ENCODE results near the gene COL24A1.
"Not testable (repeated sequence)": the region's sequence is repeated elsewhere in the genome, so short reads cannot be mapped to it uniquely, and the experiment has no call there.

COL24A1 gene

DNA sequence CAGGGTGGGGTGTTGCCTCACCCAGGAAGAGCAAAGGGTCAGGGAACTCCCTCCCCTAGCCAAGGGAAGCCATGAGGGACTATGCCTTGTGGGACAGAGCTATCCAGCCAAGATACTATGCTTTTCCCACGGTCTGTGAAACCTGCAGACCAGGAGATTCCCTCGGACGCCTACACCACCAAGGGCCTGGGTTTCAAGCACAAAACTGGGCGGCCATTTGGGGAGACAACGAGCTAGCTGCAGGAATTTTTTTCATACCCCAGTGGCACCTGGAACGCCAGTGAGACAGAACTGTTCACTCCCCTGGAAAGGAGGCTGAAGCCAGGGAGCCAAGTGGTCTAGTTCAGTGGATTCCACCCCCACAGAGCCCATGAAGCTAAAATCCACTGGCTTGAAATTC lies 84.7 kb downstream of the COL24A1 start:
- not testable (repeated sequence) for DNase-seq

DNA sequence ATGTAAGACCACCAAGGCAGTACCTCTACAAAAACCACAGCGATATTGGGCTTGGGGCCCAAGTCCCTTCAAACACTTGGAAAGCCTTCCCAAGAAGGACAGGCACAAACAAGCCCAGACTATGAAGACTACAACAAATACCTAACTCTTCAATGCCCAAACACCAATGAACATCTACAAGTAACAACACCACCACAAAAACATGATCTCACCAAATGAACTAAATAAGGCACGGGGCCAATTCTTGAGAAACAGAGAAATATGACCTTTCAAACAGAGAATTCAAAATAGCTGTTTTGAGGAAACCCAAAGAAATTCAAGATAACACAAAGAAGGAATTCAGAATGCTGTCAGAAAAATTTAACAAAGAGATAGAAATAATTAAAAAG lies 86.8 kb downstream of the COL24A1 start:
- no peak for DNase-seq

DNA sequence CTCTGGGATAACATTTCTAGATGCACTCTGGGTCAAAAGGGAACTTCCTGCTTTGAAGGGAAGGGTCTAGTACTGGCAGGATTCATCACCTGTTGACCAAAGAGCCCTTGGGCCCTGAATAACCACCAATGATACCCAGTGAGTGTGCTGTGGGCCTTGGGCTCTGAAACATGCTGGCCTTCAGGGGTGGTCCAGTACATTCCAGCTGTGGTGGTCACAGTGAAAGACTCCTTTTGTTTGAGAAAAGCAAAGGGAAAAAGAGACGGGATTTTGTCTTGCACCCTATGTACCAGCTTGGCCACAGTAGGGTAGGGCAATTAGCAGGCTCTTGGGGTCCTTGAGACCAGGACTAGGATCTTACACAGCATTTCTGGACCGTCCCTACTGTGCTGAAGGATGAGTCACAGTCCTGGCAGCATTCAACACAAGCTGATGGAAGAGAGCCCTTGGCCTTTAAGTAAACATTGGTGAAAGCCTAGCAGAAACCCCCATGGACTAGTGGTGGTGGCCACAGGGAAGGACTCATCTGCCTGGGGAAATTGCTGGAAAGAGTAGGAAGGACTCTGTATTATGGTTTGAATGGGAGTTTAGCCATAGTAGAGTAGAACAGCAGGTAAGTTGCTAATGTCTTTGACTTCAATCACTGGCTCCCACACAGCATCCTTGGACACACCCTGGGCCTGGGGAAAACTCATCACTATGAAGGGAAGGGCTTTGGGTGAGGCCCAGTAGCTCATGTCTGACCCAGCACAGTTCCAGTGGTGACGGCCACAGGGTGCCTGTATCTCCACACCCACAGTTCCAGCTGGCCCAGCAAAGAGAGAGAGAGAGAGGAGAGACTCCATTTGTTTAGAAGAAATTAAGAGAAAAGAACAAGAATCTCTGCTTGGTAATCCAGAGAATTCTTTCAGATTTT lies 87.5 kb downstream of the COL24A1 start:
- no peak for DNase-seq

DNA sequence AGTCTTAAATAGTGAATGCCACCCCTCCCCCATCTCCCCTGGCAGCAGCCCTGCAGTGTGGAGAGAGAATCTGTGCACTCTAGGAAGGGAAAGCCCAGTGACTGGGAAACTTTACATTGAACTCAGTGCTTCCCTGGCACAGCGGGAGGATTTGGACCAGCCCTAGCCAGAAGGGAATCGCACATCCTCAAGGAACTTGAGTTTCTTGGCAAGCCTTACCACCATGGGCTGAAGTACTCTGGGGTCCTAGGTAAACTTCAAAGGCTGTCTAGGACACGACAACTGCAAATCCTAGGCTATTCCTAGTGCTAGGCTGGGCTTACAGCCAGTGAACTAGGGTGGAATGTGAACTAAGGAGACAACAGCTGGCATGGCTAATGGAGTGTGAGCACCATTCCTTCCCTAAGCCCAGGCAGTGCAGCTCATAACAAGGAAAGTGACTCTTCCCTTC lies 88.3 kb downstream of the COL24A1 start:
- DNase-seq, result no peak

DNA sequence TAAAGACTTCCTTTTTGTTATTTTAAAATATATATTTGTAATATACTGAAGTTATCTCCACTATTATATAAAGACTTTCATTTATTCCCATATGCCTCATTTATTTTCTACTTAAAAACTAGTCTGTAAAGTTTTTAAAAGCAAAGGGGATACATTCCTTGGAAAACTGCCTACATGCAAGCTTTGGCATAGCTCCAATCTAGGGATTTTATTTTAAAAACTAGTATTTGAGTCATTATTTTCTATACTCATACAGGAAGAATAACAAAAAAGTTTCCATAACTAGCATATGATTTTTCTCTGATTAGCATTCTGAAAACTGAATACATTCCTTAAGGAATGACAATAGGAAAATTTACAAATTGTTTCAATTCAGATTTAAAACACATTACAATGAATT lies 88.9 kb downstream of the COL24A1 start:
- DNase-seq, result no peak

DNA sequence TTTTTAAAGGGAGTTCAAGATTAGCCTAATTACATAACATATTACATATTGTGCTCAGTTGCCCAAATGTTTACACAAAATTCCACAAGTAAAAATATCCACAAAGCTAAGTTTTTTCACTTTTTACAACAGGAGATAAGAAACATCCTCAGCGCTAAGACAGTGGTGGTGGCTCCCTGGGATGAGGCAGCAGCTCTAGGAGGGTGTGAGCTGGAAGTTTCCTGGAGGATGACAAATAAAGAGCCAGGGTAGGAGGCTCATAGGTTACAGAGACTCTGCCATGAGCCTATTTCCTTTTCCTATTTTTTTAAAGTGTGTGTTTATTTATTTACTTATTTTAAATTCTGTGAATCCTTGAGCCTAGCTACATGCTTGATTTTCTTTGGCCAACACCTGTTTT lies 91.7 kb downstream of the COL24A1 start:
- DNase-seq, result no peak

DNA sequence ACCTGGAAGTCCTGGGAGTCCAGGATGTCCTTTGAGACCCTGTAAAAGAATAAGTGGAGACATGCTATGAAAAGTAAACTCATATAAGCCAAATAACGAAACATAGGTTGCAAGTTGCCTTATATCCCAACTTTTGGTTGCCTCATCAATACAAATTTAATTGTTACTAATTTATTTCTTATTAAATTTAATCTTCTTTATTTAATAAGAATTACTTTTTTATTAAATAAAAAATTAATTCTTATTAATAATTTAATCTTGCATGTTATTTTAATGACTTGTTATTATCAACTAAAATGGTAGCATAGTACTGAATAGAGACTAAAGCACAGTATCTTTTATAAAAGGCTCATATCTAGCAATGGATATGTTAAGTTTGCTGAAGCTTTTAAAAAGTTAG lies 92.9 kb downstream of the COL24A1 start:
- DNase-seq, result no peak

DNA sequence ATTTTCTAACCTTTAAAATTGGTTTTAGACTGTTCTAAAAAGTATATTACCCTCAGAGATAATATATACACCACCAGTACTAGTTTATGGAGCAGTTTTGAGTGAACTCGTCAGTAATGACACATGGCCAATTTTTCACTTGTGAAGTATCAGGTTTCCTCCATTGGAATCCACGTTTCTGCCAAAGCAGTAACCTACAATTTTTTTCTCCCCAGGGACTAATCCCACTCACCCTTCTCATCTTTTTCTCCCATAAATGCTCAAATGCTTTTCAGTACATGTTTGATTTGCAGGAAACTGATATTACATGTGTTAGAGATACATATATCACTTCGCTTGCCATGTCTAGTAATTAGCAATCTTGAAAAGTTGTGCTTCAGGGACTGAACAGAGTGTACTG lies 94.1 kb downstream of the COL24A1 start:
- no peak for DNase-seq

DNA sequence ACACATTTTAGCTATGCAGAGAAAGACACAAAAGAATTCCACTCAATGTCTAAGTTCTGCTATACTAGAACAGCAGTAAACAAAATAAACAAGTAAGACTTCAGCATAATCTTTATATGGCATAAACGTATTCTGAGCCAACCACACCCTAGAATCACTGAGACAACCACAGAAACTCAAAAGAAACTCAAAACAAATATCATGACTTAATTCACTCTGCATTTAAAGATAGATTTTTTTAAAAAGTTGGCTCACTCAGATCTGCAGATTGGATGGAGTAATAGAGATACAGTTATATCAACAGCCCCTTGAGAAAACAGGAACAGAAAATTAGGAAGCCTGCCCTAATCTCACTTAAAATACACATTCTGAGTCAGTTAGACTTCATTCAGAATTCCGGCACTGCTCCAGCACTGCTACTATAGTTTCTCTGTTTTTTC lies 95.0 kb downstream of the COL24A1 start:
- no peak for DNase-seq

DNA sequence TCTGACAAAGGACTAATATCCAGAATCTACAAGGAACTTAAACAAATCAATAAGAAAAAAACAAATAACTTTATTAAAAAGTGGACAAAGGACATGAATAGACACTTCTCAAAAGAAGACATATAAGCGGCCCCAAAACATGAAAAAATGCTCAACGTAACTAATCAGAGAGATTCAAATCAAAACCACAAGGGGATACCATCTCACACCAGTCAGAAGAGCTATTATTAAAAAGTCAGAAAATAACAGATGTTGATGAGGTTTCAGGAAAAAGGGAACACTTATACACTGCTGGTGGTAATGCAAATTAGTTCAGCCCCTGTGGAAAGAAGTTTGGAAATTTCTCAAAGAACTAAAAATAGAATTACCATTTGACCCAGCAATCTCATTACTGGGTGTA lies 102.2 kb downstream of the COL24A1 start:
- DNase-seq, result no peak

DNA sequence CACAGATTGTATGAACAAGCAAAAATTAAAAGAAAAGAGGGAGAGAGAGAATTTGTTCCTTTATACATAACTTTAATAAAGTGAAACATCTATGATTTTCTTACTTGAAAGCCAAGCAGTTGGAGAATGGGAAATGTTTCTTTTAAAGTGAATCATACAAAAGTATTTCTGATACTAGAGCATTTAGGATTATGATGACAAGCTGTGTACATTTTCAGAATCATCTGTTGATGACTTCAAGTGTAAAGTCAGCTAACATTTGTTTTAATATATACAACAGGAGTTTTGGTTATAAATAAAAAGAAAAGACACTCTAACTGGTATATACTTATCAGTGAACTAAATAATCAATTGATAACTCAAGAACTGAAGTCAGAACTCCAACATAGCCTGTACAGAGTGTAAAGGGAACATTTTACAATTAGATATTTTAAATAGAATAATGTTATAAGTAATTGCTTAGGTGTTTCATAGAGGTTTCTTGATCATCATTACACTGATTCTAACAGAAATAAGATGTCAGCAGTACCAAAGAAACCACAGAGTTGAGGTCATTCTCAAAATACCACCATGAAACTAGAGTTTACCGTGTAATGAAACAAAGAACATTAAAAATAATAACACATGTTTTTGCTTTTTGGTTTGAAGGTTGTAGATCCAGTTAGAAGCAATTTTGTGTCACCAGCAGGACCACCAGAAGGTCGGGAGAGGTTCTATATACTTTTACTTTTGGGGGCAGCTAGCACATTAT lies 103.4 kb downstream of the COL24A1 start:
- no peak for DNase-seq

DNA sequence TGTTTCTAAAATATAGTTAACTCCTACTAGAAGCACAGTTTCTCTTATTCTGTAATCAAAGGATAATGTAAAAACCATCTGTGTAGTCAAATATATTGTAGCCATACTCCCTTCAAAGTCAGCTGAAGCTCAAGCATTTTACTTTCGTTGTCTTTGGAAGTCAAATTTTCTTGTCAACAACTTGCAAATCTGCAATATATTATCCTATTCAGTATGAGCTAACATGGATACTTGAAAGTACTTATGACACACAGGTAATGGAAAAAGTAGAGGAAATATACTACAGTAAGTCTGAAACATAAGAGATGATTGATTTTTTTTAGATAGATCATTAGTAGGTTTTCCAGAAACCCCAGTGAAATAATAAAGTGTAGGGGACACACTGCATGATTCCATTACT lies 121.5 kb downstream of the COL24A1 start:
- DNase-seq, result no peak

DNA sequence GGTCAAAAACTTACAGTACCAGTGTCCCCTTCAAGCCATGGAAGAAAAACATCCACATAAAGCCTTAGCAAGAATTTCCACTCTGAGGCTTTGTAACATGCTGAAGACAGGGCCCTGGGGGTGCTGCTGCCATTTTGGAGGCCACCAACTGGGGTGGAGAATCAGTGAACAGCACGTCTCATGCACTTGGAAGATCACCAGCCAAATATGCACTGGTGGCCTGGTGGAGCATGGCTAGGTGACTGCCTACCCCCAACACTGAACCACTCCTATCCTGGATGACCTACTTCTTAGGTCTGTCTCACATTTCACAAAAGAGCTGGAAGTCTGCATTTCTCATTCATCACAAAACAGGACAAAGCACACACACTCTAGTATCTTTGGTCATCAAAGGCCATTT lies 126.4 kb downstream of the COL24A1 start:
- no peak for DNase-seq

DNA sequence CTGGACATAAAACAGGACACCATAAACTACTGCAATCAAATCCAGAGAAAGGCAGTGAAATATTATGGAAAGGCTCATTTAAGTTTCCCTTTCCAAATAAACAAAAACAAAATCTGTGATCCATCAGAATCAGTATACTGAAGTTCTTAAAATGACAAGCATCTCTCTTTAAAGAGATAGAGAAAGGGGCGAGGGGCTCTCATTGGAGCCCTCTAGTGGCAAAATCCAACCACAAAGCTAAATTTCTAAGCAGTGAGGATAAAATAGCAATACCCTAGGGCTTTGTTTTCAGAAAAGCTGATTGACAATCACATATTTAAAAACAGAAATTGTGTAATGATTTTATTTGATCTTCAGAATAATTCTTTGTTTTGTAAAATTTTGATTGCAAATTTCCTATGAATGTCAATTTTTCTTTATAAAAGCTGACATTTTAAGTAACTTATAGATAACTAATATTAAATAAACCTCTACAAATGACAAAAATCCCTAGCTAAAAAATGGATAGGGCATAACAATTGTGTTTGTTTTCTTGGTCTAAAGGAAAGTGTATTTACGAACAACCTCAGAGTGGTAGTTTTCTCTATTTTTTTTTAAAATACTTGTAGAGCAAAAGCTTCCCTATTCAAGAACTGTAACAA lies 138.2 kb downstream of the COL24A1 start:
- no peak for DNase-seq

DNA sequence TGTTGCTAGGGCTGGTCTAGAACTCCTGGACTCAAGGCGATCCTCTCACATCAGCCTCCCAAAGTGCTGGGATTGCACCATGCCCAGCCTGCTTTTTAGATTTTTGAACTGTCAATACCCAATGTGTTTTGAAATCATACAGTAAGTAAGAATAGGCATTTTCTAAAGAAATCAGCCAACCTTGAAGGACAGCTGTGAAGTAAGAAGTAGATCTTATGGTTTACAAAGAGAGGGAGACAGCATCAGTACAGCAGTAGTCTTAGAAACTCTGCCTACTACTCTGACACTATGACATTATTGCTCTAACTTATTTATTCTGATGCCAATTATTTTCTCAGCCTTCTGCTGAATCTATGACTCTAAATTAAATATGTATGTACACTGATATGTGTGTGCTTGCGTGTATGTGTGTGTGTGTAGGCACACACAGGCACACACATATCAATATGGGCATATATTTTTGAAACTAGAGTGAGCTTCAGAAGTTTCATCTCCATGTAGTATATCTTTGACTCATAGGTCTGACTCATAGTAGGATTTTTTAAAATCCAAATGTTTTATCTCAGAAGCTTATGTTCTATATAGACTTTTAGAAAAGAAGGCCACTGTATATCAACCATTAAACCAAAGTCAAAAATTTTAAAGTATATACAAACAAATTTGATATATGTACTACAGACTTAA lies 140.4 kb downstream of the COL24A1 start:
- no peak for DNase-seq

DNA sequence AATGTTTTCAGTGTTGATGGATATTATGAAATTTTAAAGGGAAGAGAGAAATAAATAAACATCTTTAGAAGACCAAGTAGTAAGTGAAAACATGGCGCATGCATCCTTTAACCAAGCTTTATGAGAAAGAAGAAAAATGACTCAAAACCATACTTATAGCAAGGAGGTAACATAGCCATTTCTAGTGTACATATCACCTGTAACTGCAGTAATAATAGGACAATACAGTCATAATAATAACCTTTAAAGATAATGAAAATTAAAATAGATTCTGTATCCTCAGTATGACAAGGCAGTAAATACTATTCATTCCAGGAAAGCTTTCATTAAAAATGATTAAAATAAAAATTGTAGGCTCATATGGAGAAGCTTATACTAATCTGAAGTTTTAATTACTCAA lies 141.2 kb downstream of the COL24A1 start:
- DNase-seq, result no peak

DNA sequence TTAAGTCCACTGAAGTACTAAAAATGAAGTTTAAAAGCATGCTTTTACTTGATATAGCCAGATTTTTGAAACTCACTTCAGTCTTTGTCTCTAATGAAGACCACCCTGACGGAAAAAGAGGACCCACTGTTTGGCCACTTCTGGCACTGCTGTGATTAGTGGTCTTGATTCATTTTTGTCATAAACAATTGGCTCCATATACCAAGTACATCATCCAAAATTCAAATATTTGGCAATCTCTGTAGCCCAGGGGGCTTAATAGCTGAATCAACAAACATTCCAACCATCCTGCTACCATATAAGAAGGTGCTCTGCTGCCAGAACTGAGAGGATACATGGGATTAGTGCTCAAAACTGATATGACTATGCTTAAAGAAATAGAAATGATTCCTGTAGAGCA lies 156.0 kb downstream of the COL24A1 start:
- DNase-seq, result no peak

DNA sequence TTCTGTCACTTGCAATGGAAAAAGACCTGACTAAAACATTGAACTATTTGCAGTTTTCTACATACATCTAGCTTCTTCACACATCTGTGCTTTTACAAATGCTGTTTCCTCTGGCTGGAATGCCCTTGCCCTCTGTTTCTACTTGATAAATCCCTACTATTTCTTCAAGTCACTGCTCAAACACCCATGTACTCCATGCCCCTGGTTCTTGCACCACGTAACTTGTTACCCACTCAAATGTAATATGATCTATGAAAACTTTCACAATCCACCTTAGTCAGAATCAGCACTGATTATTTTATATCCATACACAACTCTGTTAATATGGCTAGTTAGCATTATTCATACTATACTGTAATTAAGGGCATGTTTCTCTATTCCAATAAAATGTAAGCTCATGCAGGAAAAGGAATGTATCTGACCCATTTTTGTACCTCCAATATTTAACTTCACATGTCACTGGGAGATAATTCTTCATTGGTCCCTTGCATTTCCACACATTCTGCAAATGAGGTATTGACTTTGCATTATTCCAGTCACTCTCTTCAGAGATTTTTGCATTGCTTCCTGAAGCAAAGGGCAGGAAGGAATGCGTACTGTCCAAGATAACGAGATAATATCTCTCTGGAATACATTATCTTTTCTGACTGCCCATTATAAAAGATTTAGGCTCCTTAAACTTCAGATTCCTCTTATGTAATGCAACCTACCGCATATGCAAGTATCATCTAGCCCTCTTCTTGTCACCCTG lies 158.3 kb downstream of the COL24A1 start:
- DNase-seq, result no peak

DNA sequence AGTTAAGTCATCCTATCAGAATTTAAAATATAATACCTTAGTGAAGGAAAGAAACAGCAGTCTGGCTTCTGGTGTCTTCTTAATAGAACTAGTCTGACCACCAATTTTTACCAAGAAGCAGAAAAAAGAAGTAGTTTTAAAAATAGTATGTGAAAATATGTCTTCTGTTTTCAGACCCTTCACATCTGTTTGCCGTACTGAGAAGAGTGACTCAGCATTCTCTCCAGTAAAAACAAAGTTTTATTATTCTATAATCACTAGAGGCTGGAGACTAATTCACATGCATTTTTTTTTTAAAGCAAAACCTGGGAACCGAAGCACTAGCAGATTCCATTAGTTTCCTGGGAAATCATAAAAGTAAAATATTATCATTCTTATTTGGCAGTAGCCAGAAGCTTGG lies 163.8 kb downstream of the COL24A1 start:
- DNase-seq, result no peak

DNA sequence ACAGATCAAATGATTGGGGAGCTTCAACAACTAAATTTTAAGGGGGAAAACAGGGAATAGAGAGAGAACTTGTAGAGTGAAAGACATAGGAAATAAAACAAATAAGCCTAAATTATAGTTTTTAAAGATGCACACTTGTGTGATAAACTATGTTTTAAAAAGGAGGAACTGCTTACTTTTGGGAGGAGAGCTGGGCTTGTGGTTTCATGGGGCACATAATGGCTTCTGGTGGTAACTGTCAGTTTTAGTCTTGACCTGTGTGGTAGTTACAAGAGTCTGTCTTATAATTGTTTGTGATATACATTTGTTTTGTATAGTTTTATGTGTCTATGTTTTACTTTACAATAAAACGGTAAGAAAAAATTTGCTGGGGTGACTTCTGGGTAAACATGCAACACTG lies 165.3 kb downstream of the COL24A1 start:
- no peak for DNase-seq

DNA sequence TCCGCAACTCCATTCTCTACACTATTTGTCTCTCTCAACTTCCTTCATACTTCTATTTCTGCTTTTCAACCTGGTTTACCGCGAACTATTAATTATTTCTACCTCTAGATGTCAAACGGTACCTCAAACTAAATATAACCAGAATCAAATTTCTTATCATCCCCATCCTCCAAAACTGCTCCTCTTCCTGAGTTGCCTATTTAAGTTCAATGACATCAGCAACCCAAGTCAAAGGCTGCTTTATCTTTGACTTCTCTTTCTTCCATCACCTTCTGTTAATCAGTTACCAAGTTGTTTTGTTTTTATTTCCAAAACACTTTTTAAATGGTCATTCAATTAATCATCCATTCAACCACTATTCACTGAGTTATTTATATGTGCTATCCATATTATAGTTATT lies 171.9 kb downstream of the COL24A1 start:
- DNase-seq, result no peak

DNA sequence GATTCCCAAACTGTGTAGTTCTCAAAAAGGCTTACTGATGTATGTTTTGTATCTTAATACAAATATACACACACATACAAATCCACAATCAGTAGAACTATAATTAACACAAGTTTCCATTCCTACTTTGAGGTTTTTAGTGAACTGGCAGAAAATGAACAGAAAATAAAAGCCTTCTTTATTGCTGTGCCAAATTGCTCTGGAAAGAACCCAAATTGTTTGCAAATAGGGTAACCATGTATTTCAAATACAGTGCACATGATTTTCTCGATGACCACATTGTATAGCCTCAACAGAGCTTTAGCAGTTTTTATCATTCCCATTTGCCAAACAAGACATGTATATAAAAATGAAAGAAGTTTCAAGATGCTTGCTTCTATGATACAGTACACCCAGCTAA lies 173.3 kb downstream of the COL24A1 start:
- DNase-seq, result no peak

Data from NCI-H1436 treated with DMSO at 0.1 percent for 48 hours (cell line).